ENCODE results near the gene CXCL11. TPM values are rescaled to one million over a fixed set of nuclear protein-coding genes. Genes with fewer than 3 reads are reported as not detected.

Gene CXCL11
- not detected in 2 replicates for polyA plus RNA-seq (2011; rRNA removed)
- not detected in 2 replicates for polyA minus RNA-seq (2011; rRNA and poly(A)+ RNA removed)

- CTCF ChIA-PET: interaction anchor here (0.9 to 1.6 kb wide), 3 partner anchors 10 to 39 kb away, joined by 3 read pairs; no protein-coding TSS in a partner anchor
- Histone ChIP-seq H3K27me3 (ENCODE audit: control insufficient read depth, insufficient read depth, low read length) (peaks cover 10% of the 10 kb centered on the region), H3K4me3 (ENCODE audit: low read depth, low read length) (no peak within 1 kb of the TSS), H3K36me3 (ENCODE audit: control insufficient read depth, insufficient read depth, low read length) (no peaks in the 10 kb centered on the region)
- no peak for DNase-seq (ENCODE audit: low read depth)
- TF ChIP-seq, protein P1, sequence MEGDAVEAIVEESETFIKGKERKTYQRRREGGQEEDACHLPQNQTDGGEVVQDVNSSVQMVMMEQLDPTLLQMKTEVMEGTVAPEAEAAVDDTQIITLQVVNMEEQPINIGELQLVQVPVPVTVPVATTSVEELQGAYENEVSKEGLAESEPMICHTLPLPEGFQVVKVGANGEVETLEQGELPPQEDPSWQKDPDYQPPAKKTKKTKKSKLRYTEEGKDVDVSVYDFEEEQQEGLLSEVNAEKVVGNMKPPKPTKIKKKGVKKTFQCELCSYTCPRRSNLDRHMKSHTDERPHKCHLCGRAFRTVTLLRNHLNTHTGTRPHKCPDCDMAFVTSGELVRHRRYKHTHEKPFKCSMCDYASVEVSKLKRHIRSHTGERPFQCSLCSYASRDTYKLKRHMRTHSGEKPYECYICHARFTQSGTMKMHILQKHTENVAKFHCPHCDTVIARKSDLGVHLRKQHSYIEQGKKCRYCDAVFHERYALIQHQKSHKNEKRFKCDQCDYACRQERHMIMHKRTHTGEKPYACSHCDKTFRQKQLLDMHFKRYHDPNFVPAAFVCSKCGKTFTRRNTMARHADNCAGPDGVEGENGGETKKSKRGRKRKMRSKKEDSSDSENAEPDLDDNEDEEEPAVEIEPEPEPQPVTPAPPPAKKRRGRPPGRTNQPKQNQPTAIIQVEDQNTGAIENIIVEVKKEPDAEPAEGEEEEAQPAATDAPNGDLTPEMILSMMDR (IDR thresholded peaks at IDR 0.05; ENCODE audit: insufficient read depth, low read depth, low read length): no peak
- POLR2A ChIA-PET: no interaction called here
These were observed at the start of gene CXCL11 for GRCh38 chr4:76035799-76036380. CXCL11 (minus strand) TSS chr4:76036070; CDS start chr4:76035987, 83 bp downstream.

GRCh38 chr4:76084542-76084941 is 48.7 kb upstream of the CXCL11 start:
- Histone ChIP-seq H3K27me3 (ENCODE audit: control insufficient read depth, insufficient read depth, low read length) (peaks cover 10% of the 10 kb centered on the region), H3K36me3 (ENCODE audit: control insufficient read depth, insufficient read depth, low read length) (no peaks in the 10 kb centered on the region), H3K4me3 (ENCODE audit: low read depth, low read length) (no peak overlapping the region)
- ChIA-PET POLR2A (no interaction called here), CTCF (interaction anchor here (1.3 to 2.6 kb wide), 3 partner anchors 18 to 89 kb away, joined by 3 to 12 read pairs (median 7); no protein-coding TSS in a partner anchor)
- TF ChIP-seq, protein P1 (IDR thresholded peaks at IDR 0.05; ENCODE audit: insufficient read depth, low read depth, low read length): no peak
- no peak for DNase-seq (ENCODE audit: low read depth)

DNA sequence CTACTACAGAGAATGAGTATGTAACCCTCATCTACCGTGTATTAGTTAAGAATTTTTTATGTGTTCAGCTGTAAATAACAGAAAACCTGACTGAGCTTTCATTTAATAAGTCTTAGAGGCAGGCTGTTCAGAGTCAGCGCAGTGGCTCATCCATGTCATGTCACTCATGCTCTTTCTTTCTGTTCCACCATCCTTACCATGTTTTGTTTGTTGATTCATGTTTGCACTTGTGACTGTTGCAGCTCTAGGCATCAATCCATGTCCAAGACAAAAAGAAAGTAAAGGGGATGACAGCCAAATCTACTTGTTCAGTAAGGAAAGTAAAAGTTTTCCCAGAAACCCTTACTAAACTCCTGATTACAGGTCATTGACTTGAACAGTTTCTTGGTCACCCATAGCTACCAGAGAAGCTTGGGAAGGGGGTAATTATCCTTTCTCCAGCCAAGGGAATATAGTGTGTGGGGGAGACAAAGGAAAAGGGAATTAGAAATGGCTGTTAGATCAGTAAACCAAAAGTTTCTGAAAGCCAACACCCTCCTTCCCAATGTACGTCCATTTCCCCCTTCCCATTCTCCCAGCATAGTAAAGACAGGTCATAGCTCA is 47.6 kb upstream of the CXCL11 start:
- no peaks in the 10 kb centered on the region for H3K36me3 ChIP-seq (ENCODE audit: control insufficient read depth, insufficient read depth, low read length)
- CTCF ChIA-PET: interaction anchor here (2.4 to 2.6 kb wide), 2 partner anchors 17 to 88 kb away, joined by 7 to 12 read pairs; no protein-coding TSS in a partner anchor
- no peak overlapping the region for H3K4me3 ChIP-seq (ENCODE audit: low read depth, low read length)
- DNase-seq (ENCODE audit: low read depth): no peak
- H3K27me3 ChIP-seq (ENCODE audit: control insufficient read depth, insufficient read depth, low read length): peaks cover 11% of the 10 kb centered on the region
- POLR2A ChIA-PET: no interaction called here
- TF ChIP-seq, protein P1 (IDR thresholded peaks at IDR 0.05; ENCODE audit: insufficient read depth, low read depth, low read length): no peak

- DNase-seq (ENCODE audit: low read depth): no peak
- Histone ChIP-seq H3K36me3 (ENCODE audit: control insufficient read depth, insufficient read depth, low read length) (no peaks in the 10 kb centered on the region), H3K27me3 (ENCODE audit: control insufficient read depth, insufficient read depth, low read length) (peaks cover 8% of the 10 kb centered on the region), H3K4me3 (ENCODE audit: low read depth, low read length) (no peak overlapping the region)
- POLR2A ChIA-PET: no interaction called here
- TF ChIP-seq, protein P1 (IDR thresholded peaks at IDR 0.05; ENCODE audit: insufficient read depth, low read depth, low read length): no peak
- CTCF ChIA-PET: interaction anchor here (1.4 kb wide), 1 partner anchor 9 kb away, joined by 4 read pairs; no protein-coding TSS in a partner anchor
These were observed 42.3 kb upstream of the CXCL11 start for GRCh38 chr4:76078033-76078613.

GRCh38 chr4:76074993-76075600 is 39.2 kb upstream of the CXCL11 start:
- Histone ChIP-seq H3K27me3 (ENCODE audit: control insufficient read depth, insufficient read depth, low read length) (peaks cover 7% of the 10 kb centered on the region), H3K4me3 (ENCODE audit: low read depth, low read length) (no peak overlapping the region), H3K36me3 (ENCODE audit: control insufficient read depth, insufficient read depth, low read length) (no peaks in the 10 kb centered on the region)
- TF ChIP-seq, protein P1 (IDR thresholded peaks at IDR 0.05; ENCODE audit: insufficient read depth, low read depth, low read length): no peak
- DNase-seq (ENCODE audit: low read depth): no peak
- ChIA-PET POLR2A (no interaction called here), CTCF (interaction anchor here (2.4 kb wide), 1 partner anchor 79 kb away, joined by 6 read pairs; no protein-coding TSS in a partner anchor)
